Activated CD4-positive, alpha-beta T cell treated with anti-CD3 and anti-CD28 coated beads, Interleukin-2, amount 50 U/mL, for 1 hour (primary cell): ENCODE measurements around the gene CNDP2.

ENCODE experiments used
- DNase-seq: peaks from one replicate; pipeline ENCODE4 v3.0.0-alpha.2; 2020

Gene CNDP2

GRCh38 chr18:74495581-74496507 is at the start of gene CNDP2:
CNDP2 (plus strand) TSS chr18:74496363; CDS start chr18:74499974, 3,611 bp downstream.
- DNase-seq: peak; percentile 97

- DNase-seq: no peak
Observed at GRCh38 chr18:74446631-74447403, 49.3 kb upstream of the CNDP2 start.

GRCh38 chr18:74447404-74448152 is 48.6 kb upstream of the CNDP2 start:
- DNase-seq: no peak

DNA sequence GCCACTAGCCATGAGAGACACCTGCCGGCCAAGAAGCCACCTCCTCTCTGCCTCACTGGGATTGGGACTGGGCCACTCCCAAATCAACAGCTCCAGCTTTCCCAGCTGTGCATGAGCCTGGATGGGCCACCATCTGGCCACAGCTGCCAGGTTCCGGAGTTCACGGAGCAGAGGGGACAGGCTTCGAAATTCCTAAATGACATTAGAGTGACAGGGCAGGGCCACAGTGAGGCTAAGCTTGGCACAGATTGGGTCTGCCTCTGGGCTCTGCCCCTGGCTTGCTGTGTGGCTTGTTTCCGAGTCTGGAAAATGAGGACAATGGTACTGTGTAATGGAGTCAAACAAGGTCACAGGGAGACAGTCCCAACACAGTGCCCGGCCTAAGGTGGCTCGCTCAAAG is 45.5 kb upstream of the CNDP2 start:
- DNase-seq: no peak

- DNase-seq: no peak
Observed at GRCh38 chr18:74451148-74451547, 45.0 kb upstream of the CNDP2 start.

DNA sequence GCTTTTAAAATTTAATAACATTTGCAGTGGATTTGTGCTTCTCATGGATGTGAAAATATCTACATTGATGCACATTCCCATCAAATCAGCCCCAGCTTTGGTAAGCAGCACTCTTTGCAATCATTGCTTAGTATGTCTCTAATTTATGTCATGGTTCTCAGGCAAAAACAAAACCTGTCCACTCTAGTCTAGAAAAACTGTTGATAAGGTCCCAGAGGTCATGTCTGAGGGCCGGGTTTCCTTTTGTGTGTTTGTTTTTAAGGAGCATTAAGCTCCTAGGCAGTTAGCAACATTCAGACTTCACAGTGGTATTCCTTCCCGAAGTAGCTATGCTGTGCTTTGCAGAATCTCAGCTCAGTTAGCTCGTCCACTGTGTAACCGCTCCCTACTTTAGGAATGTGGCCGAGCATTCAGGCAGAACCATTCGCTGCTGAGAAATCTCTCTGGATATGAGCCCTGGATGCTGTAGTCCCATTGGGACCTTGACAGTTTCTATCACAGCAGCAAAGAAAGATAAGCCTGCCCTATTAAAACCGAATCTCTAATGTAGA is 43.1 kb upstream of the CNDP2 start:
- DNase-seq: no peak

DNA sequence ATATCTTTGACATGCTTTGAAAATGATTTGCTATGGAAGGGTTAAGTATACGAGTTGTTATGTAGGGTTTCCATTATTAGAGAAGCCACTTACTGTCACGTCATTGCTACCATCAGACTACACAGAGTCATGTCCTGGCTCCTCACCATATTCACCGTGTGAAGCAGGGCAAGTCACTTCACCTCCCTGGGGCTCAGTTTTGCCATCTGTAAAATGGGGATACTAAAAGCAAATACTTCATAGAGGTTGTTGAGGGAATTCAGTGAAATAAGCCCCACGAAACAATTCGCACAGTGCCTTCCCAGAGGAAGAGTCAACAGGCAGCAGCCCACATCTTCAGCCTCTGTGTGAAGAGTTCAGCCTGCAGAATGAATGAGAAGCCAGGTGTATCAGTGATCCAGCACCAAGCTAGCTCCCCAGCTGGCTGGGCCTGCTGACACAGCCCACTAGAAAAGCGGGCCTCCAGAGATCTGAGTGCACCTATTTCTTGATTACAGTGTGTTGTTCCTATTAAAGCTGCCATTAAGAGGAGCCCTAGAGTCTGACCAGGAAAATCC is 42.4 kb upstream of the CNDP2 start:
- no peak for DNase-seq

- no peak for DNase-seq
Observed at GRCh38 chr18:74454279-74454751, 41.8 kb upstream of the CNDP2 start.

DNA sequence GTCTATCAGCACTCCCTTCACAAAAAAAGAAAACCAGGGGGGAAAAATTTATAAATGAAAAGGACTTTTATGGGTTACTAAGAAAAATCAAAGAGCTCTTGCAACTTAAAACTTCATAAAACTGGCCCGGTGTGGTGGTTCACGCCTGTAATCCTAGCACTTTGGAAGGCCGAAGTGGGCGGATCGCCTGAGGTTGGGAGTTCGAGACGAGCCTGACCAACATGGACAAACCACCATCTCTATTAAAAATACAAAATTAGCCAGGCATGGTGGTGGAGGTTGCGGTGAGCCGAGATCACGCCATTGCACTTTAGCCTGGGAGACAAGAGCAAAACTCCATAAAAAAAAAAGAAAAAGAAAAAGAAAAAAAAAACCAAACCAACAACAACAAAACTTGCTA is 40.8 kb upstream of the CNDP2 start:
- DNase-seq: no peak

DNA sequence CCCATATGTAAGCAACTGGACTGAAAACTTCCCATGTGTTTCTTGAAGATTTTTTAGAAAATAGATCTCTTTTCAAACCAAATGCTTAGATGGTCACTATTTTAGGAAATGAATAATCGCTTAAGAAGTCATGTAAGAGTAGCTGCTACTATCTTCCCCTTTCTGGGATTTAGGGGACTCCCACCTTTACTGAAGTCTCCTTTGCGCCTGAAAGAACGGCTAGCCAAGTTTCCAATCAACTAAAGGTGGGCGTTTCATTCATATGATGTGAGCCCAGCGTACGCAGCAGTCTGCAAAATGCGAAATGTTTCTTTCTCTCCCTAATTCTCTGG is 40.2 kb upstream of the CNDP2 start:
- DNase-seq: no peak

GRCh38 chr18:74456349-74457042 is 39.7 kb upstream of the CNDP2 start:
- DNase-seq: no peak

DNA sequence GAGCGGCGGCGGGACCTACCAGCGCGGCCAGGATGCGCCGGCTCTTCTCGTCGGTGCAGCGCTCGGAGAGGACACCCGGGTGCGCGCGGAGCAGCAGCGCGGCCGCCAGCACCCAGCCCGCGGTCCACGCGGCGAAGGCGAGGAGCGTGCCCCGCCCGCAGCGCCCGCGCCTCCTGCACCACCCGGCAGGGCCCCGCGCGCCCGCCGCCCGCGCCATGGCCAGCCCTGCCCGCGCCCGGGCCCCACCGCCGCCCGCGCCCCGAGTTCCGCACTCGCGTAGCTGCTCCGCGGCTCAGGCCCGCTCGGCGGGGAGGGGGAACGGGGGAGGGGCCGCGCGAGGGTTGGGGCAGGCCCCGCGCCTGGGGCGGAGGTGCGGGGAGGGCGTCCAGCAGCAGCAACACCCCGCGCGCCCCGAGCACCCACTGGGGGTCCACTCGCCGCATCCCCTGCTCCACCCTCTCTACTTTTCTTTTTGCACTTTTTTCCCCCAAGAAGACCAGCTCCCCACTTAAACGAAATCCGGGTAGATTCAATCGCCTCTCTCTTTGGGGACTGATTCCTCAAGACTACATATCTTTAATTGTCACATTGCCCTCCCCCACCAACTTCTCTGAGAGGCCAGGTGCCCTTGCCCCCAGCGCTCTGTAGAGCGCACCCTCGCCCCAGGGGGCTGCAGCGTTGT is 39.0 kb upstream of the CNDP2 start, which contains the start of gene DIPK1C:
Gene DIPK1C, minus strand, starts transcription at position 266 of the 682 bp plus-strand sequence. Its CDS starts 49 bp downstream, at position 217.
- no peak for DNase-seq

- DNase-seq: no peak
Observed at GRCh38 chr18:74457725-74458421, 38.3 kb upstream of the CNDP2 start.

- DNase-seq: no peak
Observed at GRCh38 chr18:74459889-74460288, 36.3 kb upstream of the CNDP2 start.

DNA sequence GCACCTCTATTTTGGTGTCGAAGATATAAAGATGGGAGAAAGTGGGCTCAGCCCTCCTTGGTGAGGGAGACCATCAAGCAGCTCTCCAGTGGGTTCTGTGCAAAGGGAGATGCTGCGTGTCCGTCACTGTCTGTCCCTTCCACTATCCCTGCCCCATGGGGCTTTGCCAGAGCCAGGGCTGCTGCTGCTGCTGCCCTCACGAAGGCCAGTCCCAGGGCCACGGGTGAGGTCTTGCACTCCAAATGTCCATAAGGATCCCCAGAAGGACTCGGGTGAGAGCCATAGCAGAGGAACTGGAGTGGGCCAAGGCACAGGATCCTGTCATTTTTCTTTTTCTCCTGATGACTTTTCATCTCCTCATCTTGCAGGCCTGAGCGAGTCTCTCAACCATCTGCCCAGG is 35.3 kb upstream of the CNDP2 start:
- no peak for DNase-seq

DNA sequence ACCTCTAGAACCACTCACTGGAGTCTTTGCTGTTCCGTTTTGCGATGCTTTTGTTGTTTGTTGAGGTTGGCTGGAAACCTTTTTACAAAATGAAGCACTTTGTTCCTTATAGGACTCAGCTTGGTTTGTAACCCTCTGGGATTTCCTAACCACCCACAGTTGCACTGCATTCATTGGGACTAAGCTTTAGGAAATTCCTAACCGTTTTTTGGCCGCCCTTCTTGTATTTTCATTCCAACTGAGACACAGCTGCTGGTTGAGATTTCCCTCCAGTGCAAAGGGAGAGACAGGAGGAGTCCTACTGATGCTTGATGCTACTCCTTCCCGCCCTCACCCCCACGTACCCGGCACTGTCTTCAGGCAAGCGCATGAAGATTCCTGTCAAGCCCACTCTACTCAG is 32.9 kb upstream of the CNDP2 start:
- DNase-seq: no peak

GRCh38 chr18:74463983-74464382 is 32.2 kb upstream of the CNDP2 start:
- DNase-seq: no peak

DNA sequence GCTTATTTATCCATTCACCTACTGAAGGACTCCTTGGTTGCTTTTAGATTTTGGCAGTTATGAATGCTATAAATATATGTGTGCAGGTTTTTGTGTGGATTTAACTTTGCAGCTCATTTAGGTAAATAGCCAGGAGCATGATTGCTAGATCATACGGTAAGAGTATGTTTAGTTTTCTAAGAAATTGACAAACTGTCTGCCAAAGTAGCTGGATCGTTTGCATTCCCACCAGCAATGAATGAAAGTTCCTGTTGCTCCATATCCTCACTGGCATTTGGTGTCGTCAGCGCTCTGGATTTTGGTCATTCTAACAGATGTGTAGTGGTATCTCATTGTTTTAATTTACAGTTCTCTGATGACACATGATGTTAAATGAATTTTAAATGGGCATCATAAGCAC is 30.4 kb upstream of the CNDP2 start:
- DNase-seq: no peak

DNA sequence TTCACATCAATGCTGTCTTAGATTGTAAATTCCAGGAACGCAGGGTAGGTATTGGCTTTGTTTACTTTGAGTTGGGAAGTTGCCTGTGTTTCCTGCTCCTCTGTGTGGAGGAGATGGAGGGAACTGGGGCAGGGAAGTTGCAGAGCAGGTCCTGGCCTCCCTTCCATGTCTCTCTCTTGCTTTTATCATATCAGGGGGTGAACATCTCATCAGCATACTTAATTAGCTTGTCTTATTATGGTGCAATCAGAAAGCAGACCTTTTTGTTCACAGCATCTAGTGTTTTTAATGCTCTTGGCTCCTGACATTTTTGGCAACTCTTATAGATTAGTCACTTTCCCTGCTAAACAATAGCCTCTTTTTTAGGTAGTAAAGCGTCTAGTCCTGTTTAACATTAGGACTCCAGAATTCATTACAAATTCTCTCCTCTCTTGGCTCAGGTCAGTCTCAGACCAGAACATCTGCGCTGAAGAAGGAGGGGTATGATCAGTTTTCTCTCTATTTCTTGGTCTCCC is 27.6 kb upstream of the CNDP2 start:
- no peak for DNase-seq

- DNase-seq: no peak
Observed at GRCh38 chr18:74472312-74472711, 23.9 kb upstream of the CNDP2 start.
